Measurements from ENCODE around the gene ACSBG1.

Gene ACSBG1, protein sequence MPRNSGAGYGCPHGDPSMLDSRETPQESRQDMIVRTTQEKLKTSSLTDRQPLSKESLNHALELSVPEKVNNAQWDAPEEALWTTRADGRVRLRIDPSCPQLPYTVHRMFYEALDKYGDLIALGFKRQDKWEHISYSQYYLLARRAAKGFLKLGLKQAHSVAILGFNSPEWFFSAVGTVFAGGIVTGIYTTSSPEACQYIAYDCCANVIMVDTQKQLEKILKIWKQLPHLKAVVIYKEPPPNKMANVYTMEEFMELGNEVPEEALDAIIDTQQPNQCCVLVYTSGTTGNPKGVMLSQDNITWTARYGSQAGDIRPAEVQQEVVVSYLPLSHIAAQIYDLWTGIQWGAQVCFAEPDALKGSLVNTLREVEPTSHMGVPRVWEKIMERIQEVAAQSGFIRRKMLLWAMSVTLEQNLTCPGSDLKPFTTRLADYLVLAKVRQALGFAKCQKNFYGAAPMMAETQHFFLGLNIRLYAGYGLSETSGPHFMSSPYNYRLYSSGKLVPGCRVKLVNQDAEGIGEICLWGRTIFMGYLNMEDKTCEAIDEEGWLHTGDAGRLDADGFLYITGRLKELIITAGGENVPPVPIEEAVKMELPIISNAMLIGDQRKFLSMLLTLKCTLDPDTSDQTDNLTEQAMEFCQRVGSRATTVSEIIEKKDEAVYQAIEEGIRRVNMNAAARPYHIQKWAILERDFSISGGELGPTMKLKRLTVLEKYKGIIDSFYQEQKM

DNA sequence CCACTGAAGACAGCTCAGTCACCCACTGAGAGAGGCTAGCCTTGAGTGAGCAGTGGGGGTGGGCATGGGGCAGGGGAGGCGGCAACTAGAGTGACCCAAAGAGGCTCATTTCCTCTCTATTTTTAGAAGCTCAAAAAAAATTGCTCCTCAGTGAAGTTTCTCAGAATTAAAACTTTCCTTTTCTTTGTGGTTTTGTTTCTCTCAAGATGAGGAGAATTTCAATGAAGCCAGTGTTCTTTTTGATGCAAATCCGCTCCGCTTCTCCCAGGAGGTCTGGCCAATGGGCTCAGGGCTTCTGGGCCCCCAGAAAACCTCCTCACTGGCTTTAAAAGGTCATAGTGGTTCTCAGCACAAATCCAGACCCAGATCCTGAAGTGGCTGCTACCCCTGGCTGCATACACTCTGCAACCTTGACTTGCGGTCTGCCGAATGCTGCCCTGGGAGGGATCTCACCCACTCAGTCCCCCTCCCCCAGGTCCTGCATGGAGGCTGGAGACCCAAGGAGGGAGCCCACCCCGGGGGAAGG, at the start of gene ACSBG1:
Gene ACSBG1 (minus strand): TSS at position 51 of the 526 bp plus-strand sequence. CDS start 64 bp downstream, outside the sequence.
- DNase-seq (ENCODE audit: low read depth): no peak

DNA sequence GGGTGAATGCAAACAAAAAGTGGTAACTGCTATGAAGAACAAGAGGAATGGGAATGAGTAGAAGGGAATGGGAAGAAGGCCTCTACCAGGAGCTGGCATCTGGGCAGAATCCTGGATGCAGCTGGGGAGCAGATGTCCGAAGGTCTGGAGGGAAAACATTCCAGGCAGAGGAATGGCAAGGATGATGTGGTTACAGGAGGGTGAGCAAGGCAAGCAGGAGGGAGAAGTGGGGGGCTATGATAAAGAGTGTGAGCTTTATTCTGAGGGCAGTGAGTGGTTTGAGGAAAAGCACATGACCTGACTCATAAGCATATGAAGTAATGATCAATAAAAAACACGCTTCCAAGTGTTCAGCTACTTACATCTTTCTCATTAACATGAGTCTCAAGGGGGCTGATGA, 48.0 kb upstream of the ACSBG1 start:
- DNase-seq (ENCODE audit: low read depth): no peak

DNA sequence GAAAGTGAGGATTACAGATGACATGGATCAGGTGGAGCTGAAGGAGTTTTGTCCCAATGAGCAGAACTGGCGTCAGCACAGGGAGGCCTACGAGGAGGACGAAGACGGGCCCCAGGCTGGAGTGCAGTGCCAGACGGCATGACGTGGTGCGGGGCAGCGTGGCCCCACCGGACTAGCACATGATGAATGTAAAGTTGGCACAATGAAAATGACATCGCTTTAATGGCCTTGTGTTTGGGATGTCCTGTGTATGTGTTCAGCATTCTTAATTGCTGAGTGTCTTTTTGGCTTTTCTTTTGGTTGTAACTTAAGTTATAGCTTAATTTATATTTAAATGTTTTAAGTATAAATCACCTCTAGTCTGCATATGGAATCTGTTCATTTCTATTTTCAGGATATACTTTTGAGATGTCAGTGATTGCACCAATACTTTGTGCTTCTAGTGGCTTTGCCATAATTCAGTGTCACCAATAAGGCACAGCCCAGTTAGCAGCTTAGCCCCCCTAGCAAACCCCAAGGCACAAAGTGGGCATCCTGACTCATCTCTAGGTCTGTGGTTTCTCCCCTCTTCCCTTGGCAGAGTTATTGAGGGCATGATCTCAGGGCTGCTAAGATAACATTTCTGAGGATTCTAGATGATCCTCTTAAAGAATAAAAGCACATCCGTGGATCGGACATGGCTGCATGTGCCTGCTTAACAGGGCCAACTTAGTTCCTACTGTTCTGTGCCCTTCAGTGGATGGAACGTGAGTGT, 46.1 kb upstream of the ACSBG1 start:
- DNase-seq (ENCODE audit: low read depth): no peak

DNA sequence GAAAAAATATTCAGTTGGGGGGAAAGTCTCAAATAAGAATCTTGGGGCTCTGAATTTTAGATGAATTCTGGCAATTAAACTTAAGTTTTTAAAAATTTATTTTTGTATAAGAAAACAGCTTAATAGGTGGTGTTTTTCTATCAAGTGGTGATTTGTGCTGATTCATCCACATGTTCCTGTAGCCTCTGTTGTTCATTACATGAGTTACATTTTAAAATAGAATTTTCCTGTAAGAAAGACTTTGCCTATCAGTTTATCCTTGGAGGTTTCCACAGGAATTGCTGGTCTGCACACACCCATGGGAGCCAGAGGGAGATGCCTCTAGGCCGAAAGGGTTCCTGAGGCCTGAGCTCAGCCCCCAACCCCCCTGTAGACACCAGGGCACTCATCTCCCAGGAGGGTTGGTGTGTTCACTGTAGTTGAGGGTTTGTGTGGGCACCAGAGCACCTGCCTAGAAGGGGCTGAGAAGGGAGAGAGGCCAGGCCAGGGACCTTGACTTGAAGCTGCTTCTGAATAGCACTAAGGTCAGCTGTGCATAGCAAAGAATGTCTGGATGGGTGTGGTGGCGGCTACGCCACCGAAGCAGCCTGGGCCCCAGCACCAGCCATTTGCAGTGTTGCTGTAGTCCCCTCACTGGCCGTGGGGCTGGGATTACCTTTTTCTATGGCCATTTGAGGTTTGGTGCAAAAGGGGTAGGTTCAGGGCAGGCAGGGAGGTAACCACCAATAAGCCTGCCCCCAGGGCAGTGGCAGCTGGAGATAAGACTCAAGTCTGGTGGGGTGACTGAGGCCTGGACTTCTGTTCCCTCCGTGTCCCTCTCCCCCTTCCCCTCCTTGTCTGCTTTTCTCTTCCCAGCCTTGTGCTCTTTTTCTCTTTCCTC, 41.9 kb upstream of the ACSBG1 start:
- DNase-seq (ENCODE audit: low read depth): no peak

DNA sequence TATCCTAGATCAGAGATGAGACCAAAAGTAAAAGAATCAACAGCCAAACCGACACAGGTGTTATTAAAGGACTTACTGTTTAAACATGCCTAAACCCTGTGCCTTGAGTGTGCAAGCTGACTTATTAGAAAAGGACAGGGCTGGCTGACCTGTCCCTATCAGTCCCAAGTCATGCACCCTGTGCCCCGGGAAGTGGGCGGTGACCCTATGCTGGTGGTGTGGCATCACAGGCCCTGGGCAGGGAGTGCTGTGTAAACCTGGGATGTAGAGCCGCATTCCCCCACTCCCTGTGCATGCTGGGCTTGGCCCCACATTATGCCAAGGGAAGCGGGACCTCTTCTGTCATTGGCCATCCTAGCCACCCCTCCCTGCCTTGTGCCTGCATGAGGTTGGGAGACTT, 40.6 kb upstream of the ACSBG1 start:
- no peak for DNase-seq (ENCODE audit: low read depth)

DNA sequence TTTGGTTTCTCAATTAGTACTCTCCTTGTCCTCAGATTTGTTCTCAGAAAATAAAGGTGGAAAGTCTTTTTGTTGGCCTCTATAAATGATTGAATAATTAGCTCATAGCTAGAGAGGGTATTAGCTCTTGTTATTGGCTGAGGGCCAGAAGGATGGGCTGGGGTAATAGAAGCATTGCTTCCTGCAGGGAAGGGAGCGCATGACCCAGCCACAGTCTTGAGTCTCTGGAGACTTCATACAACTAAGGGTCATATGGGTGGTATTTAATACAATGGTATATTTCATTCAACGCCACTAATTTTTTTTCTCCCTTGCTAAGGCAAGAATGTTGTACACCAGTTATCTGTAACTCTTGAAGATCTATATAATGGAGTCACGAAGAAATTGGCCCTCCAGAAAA, 38.4 kb upstream of the ACSBG1 start:
- no peak for DNase-seq (ENCODE audit: low read depth)

DNA sequence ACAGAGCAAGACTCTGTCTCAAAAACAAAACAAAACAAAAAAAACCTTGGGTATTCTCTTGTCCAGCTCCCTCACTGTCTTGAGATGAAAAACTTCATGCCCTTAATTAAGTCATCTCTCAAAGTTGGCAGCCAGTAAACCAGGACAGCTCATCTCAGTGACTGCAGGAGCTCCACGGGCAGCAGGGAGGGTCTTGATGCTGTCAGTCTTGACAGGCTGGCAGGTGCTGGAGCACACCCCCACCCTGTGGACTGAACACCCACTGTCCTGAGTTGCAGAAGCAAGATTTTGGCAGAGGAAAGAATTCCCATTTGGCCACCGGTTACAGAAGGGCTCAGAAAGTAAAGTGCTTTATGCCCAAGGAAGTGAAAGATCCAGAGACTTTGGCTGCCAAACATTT, 38.0 kb upstream of the ACSBG1 start:
- no peak for DNase-seq (ENCODE audit: low read depth)

DNA sequence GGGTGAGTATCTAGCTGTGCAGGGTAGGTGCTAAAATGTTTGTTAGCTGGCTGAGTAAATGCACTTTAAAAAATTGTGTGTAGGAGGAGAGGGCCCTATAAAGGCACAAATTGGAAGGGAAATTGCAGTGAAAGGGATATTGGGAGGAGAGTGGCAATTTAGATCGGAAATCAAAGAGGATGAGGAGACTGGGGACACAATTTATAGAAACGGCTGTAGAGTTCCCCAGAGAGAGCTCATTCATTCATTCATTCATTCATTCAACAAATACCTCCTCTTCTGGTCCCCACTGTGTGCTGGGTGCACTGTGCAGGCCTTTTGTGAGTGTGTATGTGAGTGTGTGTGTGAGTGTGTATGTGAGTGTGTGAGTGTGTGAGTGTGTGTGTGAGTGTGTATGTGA, 32.4 kb upstream of the ACSBG1 start:
- no peak for DNase-seq (ENCODE audit: low read depth)

DNA sequence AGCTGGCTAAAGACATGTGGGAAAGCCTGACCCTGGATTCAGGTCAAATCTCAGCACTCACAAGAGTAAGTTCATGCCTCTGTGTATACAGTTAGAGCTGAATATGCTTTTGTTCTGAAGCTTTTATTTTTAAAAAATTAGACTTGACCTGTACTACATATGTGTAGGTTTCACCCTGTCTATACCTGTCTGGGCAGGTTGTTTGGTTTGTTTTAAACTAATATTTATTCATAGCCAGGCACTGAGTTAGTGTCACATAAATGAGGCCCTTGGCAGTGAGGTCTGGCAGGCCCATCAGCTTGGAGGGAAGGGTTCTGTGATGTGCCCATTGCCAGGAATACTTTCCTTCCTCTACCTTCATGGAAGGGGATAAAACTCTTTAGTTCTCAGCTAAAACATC, 31.9 kb upstream of the ACSBG1 start:
- DNase-seq (ENCODE audit: low read depth): no peak

DNA sequence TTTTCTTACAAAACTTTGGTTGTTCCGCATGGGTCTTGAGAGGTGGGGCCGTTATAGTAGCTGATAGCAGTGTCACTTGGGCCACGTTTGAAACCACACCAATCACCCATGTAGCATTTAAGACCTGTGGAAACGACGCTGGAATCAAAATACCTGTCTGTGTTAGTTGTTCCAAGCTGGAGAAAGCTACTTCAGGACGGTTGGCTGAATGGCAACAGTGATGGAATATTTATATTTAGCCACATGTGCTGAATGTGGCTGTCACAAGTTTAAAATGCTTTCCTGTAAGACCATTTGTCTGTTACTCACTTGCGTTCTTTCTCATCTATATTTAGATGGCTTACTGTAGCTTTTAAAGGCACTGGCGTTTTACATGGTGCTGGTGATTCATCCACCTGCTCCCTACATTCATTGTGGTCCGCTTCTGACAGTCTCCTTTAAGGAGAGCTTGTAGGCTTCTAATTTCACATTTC, 31.4 kb upstream of the ACSBG1 start:
- DNase-seq (ENCODE audit: low read depth): no peak

DNA sequence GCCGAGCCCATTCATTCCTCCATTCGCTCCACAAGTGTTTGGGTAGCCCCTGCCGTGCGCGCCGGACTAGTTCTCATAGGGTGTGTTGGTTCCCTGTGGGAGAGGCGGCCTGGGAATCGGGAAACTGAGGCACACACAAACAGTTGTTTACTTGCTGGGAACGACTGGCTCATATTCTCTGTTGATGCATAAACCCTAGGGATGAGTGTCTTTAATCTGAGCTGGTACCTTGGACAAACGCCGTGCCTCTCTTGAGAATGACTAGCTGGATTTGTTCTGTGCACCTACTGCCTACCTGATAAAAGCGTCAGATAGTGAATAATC, 30.7 kb upstream of the ACSBG1 start:
- DNase-seq (ENCODE audit: low read depth): no peak

DNA sequence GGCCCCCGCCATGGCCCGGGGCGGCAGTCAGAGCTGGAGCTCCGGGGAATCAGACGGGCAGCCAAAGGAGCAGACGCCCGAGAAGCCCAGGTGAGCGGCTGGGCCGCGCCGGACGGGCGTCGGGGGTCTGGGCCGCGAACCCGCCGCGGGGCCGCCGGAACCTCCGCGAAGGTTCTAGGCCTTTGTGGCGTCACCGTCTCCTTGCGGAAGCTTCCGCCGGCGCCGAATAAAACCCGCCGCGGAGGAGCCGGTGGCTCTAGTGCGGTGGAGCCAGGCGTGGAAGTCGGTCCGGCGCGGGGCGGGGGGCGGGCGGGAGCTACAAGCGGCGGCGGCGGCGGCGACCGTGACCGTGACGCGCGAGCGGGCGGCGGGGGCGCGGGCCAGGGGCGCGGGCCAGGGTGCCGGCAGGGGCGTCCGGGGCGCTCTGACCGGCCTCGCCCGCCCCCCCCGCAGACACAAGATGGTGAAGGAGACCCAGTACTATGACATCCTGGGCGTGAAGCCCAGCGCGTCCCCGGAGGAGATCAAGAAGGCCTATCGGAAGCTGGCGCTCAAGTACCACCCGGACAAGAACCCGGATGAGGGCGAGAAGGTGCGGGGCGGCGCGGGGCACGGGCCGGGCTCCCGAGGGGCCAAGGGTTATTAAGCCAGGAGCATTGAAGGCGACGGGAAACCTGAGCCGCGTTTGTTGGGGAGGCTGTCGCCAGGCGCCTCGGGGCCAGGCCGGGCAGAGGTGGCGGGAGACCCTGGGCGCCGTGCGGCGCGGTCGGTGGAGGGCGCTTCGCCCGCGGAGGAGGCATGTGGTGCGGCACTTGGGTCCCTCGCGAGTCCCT, 30.2 kb upstream of the ACSBG1 start, which contains the start of gene DNAJA4:
Gene DNAJA4 (plus strand): TSS at position 259 of the 833 bp plus-strand sequence. CDS start 202 bp downstream, at position 461.
- peak; percentile 46 for DNase-seq (ENCODE audit: low read depth)

DNA sequence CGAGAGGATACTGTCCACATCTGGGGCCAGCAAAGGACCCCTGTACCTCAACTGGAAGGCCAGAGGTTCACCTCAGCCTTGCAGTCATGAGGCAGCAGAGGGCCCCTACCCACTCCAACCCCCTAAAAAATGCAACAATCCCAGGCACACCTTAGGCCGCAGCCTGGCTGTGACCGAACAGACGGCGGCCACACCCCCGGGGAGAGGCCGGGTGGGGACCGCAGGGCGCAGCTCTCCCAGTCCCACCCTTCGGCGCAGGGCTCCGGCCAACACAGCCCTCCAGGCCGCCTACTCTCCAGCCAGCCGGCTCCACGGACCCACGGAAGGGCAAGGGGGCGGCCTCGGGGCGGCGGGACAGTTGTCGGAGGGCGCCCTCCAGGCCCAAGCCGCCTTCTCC, 29.5 kb upstream of the ACSBG1 start:
- no peak for DNase-seq (ENCODE audit: low read depth)

DNA sequence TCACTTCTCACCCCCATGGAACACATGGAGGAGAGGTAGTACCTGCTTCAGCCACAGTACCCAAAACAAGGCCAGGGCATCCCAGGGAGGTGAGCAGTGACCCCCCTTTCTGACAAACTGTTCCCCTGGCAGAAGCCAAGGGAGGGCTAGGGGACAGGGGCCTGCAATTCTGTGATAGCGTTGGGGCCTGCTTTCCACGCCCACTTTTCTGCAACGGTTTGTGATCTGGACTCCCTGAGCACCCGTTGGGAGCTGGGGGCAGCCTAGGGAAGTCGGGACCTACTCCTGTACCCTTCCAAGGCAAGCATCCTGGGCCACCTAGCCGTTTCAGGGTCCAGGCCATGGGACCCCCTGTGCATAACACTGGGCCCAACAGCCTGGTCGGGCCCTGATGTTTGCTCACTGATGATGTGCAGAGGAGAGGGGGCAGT, 29.0 kb upstream of the ACSBG1 start:
- no peak for DNase-seq (ENCODE audit: low read depth)

DNA sequence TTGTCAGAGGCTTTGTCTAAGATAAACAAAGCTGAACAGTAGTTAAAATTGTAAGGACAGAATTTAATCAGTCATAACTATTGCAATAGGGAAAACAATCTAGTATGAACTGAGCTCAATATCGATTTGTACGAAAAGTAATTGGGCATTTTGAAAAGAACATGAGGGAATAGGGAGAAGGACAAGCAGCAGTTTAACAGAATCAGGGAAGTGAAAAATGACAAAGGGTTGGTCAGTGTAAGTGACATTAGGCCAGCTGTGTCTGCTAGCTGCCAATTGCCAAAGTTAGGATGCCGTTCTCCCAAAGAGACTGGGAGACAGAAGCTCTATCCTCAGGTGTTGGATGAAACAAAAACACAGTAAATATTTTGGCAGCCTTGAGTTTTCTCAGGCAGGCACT, 26.7 kb upstream of the ACSBG1 start:
- DNase-seq (ENCODE audit: low read depth): no peak

DNA sequence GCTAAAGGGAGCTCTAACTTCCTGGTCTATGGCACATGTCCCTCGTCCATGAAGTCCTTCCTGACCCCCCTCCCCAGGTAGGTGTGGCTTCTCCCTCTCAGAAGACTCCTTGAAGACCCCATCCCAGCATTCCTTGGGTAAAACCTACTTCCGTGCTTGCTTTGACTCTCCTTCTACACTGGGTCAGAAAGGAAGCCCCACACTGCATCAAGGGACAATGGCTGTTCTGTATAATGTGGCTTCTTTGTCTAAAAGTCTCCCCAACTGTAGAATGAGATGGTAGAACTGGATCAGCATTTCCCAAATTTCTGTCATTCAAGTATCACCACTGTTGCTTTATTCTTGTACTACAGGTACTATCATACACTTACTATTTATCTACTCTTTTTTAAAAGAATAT, 26.1 kb upstream of the ACSBG1 start:
- DNase-seq (ENCODE audit: low read depth): no peak

DNA sequence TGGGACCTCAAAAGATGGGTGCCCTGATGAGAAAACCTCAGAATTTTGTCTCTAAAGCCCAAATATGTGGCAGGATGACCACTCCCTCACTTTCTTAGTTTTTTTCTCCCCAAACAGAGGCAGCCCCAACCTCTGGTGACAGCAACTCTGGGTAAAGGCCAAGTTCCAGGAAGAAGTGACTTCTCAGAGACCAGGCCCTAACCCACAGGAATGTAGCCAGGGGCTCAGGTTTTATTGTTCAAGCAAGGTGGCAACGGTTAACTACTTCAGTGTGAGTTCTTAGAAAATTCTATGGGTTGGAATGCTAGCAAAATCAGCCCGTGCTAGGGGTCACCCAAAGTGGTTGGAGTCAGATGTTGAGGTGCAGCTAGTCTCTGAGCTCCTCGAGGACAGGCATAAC, 24.9 kb upstream of the ACSBG1 start:
- no peak for DNase-seq (ENCODE audit: low read depth)

DNA sequence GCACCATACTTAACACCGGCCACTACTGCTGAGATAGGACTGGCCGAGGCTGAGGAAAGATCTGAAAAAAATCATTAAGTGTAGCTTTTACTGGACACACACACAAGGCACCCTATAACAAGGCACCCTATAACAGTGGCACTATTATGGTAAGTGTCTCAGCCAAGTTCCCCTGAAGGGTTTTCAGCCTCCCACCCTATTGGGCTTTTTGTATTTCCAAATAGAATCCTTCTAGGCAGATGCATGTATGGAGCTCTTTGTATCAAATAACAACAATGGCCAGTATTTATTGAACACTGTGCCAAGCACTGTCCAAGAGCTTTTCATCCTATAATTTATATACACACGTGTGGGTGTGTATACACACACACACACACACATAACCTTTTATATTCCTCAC, 23.3 kb upstream of the ACSBG1 start:
- no peak for DNase-seq (ENCODE audit: low read depth)

DNA sequence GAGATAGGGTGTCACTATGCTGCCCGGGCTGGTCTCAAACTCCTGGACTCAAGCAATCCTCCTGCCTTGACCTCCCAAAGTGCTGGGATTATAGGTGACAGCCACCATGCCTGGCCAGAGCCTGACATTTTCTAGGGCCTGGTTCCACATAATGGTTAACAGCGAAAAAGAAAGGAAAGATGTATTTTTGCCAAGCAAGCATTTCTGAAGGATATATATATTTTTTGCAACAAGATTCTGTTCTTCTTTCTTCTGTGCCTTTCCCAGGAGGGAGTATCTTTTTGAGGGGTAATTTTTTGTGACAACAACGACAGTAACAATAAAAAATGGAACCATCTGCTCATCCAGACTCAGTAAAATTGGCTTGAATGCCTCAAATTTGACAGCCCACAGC, 21.7 kb upstream of the ACSBG1 start:
- DNase-seq (ENCODE audit: low read depth): no peak

DNA sequence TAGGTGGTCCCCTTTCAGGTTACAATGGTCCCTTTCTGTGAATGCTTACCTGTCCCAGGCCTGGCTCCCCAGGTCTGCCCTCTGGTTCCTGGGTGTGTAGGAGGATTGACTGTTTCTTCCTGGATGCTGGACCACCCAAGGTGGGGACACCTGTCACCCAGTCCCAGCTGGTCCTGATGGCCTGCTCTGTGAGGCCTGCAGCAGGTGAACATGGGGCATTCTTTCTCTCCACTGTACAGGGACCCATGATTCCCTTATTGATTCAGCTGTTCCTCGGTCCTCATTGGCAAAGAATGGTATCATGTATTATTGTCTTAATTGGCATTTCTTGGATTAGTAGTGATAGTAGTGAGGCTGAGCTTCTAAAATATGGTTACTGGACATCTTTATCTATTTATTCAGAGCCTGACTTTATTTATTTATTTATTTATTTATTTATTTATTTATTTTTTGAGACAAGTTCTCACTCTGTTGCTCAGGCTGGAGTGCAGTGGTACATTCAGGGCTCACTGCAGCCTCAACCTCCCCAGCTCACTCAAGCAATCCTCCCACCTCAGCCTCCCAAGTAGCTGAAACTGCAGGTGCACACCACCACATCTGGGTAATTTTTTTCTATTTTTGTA, 21.2 kb upstream of the ACSBG1 start:
- no peak for DNase-seq (ENCODE audit: low read depth)

Data from activated T-cell treated with anti-CD3 and anti-CD28 coated beads for 48 hours (primary cell).